NCI-H128 (cell line): Measurements from ENCODE around the gene SLC2A2.

Source experiments
- DNase-seq: peaks from one replicate; lab custom pipeline; 2025; ENCODE audit not compliant: unreplicated experiment; lab: John Stamatoyannopoulos, UW

Gene SLC2A2

DNA sequence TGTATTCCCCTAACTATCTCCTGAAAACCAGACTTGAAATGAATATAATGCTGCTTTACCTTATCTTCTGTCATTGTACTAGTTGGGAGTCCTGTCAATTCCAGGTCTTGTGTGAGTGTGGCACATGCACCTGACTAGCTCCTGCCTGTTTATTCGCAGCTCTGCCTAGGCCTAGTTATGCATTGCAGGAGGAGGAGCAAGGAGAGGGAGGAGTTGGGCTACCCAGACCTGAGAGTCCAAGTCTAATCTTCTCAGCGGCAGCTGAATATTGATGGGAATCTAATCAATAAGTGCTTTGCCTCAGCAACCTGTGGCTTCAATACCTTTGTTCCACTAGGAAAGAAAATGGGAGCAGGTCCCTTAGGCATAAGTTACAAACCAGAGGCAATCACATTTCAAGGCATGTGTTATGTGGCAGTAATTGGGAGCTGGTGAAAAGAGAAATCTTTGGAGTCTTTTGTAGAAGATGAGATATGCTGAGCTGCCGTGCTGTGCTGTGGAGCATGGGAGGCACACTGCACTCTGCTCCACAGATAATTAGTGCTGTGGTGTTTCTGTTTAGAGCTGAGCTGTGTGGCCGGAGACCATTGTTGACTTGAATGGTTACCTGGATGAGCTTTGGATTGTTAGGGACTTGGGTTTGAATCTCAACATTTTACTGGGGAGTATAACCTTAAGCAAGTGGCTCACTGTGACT lies at the start of gene SLC2A2:
Gene SLC2A2, minus strand, starts transcription at position 124 of the 697 bp plus-strand sequence. Its CDS starts 50 bp downstream, at position 74.
- DNase-seq: no peak

DNA sequence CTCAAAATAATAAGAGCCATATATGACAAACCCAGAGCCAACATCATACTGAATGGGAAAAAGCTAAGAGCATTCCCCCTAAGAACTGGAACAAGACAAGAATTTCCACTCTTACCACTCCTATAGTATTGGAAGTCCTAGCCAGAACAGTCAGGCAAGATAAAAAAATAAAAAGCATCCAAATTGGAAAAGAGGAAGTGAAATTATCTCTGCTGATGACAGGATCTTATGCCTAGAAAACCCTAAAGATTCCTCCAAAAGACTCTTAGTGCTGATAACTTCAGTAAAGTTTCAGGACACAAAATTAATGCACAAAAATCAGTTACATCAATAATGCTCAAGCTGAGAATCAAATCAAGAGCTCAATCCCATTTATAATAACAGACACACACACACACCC lies 45.9 kb upstream of the SLC2A2 start:
- DNase-seq: no peak

DNA sequence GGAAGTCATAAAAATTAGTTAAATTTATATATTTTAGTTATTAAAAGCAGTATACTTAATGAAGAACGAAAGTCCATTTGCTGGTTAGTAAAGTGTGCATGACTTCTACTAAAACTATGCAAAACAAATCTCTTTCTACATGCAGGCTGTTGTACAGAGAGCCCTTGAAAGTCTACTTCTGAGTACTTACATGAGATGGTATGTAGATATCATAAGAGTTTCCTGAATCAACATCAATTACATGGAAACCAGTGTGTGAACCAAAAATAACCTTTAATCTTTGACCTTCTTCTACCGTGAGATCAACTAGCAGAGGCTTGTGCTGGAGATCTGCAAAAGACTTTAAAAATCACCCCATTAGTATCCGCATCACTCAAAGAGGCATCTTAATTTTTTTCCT lies 42.1 kb upstream of the SLC2A2 start:
- DNase-seq: no peak

DNA sequence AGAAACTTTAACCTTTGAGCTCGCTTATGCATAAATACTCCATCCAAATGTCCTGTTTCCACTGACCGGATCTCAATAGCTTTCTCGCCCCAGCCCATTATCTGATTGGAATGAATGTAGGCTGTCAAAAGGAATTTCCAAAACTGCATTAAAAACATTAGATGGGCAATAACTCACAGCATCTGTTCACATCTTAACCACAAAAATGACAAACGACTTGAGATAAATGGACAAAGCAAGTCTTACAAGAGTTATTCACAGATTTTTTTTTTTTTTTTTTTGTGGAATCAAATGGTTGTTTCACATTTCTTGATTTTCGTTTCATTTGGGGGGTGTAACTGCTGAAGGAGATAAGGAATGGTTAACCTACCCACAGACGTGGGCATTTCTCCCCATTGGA lies 39.7 kb upstream of the SLC2A2 start:
- no peak for DNase-seq

DNA sequence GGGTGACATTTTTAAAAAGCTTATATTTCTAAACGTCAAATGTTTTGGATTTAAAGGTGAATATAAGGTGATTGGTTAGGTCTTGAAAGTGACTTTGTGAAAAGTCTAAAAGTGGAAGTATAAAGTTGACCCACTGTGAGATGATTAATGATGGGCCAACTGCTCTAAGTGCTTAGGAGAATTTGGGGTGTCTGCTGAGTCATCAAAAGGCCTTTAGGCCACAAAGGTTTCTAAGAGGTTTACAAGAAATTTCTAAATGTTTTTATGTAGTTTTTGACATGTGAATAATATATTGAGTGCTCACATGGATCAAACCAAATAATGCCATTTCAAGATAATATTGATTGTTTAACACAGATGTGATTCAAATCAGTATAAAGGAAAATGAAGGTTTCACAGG lies 39.2 kb upstream of the SLC2A2 start:
- no peak for DNase-seq

DNA sequence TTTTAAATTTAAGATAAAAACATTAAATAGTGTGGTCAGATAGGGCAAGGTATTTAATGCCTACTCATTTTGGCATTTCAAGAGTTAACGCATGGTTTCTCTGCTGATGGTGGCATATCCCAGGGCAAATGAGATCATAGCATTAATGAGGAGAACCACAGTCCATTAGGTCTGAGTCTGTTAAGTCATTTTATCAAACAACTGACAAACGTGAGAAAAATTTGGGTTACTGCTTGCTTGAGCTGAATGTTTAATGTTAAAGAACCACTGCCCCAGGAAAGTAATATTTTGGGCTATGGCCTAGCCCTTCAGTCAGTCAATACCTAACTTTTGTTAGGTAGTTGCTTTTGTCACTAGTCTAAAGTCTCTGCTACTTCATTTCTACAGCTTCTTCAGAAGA lies 37.9 kb upstream of the SLC2A2 start:
- DNase-seq: no peak

DNA sequence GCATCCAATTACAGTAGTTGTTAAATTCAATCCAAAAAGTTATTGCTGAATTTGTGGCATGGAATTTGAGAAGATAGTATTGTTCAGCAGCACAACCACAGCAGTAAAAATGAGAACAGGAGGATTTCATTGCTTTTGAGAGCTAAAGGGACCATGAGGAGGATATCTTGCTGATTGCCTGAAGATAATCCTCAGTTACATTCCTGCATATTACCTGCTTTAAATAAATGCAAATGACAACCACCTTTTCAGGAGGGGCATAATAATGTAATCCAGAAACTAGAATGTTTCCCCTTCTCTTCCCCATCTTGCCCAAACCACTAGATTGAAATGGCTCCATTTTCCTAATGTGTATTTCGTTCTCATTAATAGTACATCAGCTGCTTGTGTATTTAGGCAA lies 35.2 kb upstream of the SLC2A2 start:
- DNase-seq: no peak

DNA sequence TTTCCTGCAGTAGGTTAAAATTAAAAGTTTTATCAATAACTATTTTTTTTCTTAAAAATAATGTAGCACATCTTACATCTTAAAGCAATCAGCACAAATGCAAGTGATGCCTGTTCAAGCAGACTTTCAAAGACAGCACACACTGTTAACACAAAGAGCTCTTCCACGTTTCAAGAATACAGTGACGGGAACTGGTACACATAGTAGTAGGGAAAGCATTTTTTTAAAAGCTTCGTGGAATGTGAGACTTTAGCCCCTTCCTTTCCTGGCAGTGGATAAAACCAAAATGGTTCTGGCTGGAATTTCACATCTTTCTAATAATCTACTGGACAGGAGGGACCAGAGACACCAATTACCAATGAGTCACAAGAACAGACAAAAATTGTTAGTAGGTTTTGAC lies 33.5 kb upstream of the SLC2A2 start:
- no peak for DNase-seq

DNA sequence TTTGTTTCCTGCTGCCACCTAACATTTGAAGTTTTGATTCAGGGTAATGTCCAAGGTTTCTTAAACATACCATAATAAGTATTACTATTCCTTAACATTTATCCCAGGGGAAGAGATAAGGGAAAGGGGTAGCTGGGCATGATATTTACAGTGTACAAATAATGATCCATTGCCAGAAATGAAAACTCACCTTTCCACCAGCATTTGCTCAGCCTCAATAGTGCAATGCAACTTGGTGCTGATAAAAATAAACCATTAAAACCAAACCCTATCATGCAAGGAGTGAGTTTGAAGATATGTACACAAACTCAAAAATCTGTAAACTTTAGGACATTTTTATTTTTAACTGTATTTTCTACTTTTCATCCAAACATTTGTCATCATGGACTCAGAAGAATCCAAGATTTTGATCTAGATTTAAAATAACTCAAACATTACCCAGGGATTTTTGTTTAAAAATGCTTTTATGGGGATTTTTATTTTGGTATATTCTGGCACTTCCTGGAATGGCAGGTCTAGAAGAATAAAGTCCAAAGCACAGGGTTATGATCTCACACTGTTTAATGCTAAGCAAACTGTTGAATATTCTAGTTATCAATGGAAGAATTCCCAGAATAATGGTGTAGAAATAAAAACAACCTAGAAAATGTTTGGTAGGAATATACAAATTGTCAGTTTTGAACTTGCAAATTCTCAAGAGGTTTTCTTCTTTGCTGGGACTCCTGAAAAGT lies 32.5 kb upstream of the SLC2A2 start:
- no peak for DNase-seq

DNA sequence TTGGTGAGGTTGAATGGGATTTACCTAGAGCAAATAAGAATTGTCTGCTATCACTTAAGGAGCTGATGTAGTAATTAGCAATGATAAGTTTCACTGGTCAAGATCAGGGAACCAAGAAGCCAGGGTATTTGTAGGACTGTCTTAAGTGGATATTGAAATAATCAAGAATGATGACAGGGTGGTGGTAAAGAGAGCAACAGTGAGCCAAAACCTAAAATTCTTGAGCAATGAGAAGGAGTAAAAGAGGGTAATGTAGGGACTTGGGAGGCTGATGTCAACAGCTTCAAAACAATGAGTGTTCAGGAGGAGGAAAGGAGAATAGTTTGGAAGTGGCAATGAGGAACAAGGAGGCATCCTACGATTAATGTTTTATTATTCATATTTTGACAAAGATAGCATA lies 31.5 kb upstream of the SLC2A2 start:
- DNase-seq: no peak

DNA sequence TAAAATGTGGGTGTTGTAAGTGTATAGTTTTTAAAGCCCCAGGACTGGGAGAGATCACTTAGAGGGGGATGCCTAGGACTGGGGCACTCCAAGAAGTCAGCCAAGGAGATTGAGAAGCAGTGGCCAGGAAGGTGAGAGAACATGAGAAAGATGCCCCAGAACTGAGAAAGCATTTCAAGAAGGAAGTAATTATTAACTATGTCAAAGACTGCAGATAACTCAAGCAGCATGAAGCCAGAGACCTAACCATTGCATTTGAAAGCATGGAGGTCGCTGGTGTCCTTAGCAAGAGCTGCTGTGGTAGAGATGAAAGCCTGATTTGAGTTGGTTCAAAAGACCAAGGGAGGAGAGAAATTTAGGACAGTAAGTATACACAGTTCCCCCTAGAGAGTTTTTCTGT lies 30.6 kb upstream of the SLC2A2 start:
- no peak for DNase-seq

DNA sequence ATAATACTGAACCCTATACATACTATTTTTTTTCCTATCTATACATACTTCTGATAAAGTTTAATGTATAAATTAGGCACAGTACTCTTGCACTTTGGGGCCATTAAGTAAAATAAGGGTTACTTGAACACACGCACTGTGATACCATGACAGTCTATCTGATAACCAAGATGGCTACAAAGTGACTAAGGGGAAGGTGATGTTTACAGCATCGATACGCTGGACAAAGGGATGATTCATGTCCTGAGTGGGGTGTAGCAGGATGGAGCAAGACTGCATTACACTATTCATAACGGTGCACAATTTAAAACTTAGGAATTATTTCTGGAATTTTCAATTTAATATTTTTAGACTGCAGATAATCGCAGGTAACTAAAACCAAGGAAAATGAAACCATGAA lies 30.0 kb upstream of the SLC2A2 start:
- DNase-seq: no peak

DNA sequence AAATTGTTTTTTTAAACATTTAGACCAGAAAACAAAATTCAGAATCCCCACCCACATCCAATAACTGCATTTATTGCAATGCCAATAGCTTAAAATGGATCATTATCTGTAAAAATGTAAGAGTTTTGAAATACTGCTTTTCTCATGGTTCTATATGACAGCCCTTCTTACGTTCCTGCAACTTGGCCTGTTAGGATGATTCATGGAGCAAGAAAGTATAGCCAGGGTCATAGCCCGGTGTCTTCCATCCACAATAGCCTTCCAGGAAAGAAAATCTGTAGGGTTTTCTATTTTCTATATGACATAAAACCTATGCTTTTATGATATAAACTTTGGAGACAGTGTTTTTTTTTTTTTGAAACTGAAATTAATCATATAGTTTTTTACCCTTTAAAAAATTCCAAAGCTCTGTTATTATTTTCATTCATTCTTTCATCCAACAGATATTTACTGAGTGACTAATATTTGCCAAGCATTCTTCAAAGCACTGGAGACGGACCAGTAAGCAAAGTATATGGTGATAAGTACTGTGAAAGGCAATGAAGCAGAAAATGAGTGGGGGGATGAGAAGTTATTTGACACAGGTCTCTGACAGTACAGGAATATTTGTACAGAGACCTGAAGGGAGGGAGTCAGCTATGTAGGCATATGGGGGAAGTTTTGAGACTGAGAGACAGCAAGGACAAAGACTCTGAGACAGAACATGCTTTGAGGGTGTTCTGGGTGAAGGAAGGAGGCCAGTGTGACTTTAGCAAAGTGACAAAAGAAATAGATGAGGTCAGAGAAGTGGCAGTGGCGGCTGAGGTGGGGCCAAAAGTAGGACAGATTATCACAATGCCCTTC lies 29.0 kb upstream of the SLC2A2 start:
- no peak for DNase-seq

DNA sequence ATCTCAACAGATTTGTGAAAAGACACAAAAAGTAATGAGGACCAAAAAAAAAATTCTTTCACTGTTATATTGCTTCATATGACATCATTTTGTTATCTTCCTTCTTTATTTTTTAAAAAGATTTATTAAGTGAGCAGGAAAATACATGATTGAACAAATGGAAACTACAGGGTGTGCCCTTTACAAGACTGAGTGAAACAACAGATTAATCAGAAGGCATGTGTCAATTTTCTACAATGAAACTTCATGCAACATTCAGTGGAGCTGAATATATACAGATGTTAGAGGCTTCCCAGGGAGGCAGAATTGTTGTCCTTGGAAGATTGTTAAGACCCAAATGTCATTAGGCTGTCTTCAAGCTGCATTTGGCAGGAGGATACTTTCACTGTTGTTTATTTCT lies 28.4 kb upstream of the SLC2A2 start:
- DNase-seq: no peak

DNA sequence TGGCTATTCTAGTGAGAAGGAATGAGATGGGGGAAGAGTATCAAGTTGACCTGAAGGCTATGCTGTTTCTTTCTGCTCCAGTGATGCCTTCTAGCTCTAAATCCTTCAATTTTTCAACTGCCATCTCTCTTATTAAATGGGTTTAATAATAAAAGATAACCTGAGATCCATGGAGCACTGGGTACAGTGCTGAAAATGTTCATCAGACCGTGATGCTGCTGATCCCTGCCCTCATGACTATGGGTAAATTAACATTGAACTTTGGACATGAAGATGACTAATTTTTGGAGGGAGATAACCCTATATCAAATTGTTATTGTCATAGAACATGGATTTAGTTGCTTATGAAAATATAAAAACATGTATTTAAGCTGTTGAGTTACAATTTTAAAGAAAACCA lies 27.7 kb upstream of the SLC2A2 start:
- DNase-seq: no peak

DNA sequence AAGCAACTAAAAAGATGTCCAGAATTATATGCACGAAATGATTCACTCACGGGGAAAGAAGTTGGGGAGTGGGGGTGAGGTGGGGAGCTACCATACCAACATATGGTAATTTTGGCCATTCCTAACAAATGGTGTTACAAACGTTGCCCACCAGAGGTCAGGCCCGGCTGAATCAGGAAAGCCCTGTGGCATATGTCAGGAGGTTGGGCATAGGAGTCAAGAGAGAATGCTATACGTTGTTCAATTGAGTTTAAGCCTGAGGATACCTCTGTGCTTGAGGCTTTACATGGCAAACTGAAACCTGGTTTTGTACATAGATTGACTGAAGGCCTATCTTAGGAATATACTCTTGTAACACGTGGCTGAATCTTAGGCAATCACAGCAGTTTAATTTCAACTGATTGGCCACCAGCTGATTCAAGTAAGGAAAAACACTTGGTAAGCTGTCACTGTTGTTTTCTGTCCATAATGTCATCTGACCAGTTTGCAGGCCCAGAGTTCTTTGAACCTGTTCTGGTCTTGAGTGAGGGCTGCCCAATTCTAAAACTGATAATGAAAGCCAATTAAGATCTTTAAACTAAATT lies 23.4 kb upstream of the SLC2A2 start:
- DNase-seq: peak; percentile 16

DNA sequence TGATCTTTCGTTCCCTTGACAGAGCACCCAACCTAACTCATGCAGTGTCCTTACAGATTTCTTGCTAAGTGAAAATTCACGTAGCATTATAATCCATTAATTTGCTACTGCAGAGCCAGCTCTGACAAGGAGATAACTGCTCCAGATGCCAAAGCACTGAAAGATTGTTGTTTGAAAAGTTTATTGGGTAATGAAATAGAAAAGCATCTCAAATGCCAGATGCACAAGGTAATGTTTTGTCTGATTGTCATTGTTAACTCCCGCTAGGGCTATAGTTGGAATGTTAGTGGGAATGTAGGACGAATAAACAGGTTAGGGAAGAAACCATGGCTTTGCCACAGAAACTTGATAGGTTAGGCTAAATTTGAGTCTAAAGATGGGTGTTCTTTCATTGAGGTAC lies 20.2 kb upstream of the SLC2A2 start:
- no peak for DNase-seq

DNA sequence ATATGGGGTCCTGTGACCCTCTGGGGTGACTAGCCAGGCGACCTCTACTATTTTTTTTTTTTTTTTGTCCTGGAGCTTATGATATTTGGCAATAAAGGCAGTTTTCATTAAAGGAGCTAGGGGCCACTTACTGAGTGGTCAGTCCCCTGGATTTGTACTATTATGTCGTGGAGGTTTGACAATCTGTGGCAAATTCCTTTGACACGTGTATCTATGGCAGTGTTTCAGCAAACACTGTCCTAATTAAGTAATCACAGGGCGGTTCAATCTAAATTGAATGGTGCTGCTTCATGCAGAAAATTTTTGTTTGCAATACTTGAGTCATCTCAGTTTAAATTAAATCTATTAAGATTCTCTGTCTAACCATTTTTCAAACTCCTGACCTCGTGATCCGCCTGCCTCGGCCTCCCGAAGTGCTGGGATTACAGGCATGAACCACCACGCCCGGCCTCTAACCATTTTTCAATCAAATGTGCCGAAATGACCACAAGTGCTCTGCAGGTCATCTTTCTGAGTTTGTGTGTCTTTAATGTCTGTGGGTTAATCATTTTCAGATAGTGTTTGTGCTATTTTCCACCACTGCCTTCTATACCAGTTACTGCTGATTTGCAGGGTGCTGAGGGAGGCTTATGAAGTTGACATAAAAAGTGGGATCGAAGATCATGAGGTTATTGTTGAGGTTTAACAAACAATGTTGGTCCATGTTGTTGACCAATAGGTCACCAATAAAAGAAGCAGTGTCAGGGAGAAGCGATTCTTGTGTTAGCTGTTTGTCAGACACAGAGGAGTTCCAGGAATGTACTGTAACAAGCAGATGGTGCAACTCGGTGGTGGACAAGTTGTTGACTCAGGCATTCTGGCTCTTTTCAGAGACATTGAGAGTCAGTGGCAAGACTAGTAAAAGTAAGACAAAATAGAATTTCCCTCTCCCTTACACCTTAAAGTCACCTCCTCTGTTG lies 18.6 kb upstream of the SLC2A2 start:
- DNase-seq: no peak

DNA sequence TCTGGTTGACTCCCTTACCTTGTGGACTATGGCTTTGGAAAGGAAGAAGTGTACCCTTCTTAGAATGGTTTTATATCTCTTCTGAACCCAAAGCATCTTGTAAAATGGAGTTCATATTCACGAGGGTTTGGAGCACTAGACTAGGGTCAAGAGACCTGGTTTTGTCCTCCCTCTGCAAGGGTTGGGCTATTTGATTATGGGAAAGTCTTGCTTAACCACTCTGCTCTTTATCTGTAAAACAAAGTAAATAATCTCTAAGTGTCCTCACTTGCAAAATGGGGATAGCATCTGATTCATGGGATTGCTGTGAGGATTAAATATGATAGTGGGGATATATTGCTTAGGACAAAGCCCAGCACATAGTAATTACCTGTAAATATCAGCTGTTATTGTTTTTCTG lies 17.9 kb upstream of the SLC2A2 start:
- DNase-seq: no peak

DNA sequence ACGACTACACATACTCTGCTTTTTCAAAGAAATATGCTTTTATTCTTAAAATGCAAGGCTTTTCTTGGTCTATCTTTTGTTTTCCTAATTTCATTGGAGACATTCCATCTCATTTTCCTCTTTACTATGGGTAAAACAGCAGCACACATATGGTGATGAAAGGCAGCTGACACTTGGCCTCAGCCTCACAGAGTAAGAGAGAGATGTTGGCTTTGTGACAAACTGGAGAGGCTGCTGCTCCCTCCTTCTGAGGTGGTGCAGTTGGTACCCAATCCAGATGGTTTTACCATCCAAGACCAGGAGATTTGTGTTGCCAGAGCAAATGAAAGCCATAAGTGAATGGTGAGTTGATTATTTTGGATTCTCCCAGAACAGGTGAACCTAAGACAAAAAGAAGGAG lies 13.2 kb upstream of the SLC2A2 start:
- no peak for DNase-seq
